ENCODE data around the gene HLA-G.

Gene HLA-G

DNA sequence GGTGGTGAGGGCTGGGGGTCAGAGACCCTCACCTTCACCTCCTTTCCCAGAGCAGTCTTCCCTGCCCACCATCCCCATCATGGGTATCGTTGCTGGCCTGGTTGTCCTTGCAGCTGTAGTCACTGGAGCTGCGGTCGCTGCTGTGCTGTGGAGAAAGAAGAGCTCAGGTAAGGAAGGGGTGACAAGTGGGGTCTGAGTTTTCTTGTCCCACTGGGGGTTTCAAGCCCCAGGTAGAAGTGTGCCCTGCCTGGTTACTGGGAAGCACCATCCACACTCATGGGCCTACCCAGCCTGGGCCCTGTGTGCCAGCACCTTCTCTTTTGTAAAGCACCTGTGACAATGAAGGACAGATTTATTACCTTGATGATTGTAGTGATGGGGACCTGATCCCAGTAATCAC, 2.1 kb downstream of the HLA-G start:
- Histone ChIP-seq H3K4me1 (ENCODE audit: insufficient read depth, low read length) (no peaks in the 10 kb centered on the region), H3K36me3 (ENCODE audit: insufficient read depth, low read length) (no peaks in the 10 kb centered on the region), H2AFZ (ENCODE audit: low read depth, low read length) (no peak overlapping the region), H3K27me3 (ENCODE audit: insufficient read depth, low read length) (peaks cover 50% of the 10 kb centered on the region), H3K9me3 (ENCODE audit: low read length) (peaks cover 2% of the 10 kb centered on the region), H3K4me3 (ENCODE audit: low read length) (no peak overlapping the region)

DNA sequence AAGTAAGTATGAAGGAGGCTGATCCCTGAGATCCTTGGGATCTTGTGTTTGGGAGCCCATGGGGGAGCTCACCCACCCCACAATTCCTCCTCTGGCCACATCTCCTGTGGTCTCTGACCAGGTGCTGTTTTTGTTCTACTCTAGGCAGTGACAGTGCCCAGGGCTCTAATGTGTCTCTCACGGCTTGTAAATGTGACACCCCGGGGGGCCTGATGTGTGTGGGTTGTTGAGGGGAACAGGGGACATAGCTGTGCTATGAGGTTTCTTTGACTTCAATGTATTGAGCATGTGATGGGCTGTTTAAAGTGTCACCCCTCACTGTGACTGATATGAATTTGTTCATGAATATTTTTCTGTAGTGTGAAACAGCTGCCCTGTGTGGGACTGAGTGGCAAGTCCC, 2.8 kb downstream of the HLA-G start:
- peaks cover 48% of the 10 kb centered on the region for H3K27me3 ChIP-seq (ENCODE audit: insufficient read depth, low read length)
- H3K4me1 ChIP-seq (ENCODE audit: insufficient read depth, low read length) = no peaks in the 10 kb centered on the region

DNA sequence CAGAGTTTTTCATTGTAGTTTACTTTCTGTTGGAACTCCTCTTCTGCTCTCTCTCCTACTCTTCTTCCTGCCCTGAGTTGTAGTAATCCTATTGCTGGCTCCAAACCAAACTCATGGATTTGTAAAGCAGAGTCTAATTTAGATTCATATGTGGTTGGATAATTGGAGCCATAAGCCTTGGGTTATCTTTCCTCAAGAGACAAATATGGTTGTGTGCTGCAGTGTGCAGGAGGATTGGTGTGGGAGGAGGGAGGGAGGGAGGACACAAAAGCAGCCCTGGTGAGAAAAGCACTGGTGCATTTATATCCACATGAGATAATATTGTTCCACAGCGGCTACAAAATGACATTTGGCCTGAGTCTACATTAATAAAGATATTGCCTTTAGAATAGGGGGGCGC, 4.2 kb downstream of the HLA-G start:
- no peaks in the 10 kb centered on the region for H3K4me1 ChIP-seq (ENCODE audit: insufficient read depth, low read length)
- H3K9me3 ChIP-seq (ENCODE audit: low read length) = peaks cover 2% of the 10 kb centered on the region
- no peaks in the 10 kb centered on the region for H3K36me3 ChIP-seq (ENCODE audit: insufficient read depth, low read length)
- peaks cover 43% of the 10 kb centered on the region for H3K27me3 ChIP-seq (ENCODE audit: insufficient read depth, low read length)
- H3K4me3 ChIP-seq (ENCODE audit: low read length) = no peak overlapping the region
- no peak overlapping the region for H2AFZ ChIP-seq (ENCODE audit: low read depth, low read length)

More for the DNA sequence above, 2.8 kb downstream of the HLA-G start:
- peaks cover 2% of the 10 kb centered on the region for H3K9me3 ChIP-seq (ENCODE audit: low read length)
- no peak overlapping the region for H3K4me3 ChIP-seq (ENCODE audit: low read length)
- H3K36me3 ChIP-seq (ENCODE audit: insufficient read depth, low read length) = no peaks in the 10 kb centered on the region
- H2AFZ ChIP-seq (ENCODE audit: low read depth, low read length) = no peak overlapping the region

DNA sequence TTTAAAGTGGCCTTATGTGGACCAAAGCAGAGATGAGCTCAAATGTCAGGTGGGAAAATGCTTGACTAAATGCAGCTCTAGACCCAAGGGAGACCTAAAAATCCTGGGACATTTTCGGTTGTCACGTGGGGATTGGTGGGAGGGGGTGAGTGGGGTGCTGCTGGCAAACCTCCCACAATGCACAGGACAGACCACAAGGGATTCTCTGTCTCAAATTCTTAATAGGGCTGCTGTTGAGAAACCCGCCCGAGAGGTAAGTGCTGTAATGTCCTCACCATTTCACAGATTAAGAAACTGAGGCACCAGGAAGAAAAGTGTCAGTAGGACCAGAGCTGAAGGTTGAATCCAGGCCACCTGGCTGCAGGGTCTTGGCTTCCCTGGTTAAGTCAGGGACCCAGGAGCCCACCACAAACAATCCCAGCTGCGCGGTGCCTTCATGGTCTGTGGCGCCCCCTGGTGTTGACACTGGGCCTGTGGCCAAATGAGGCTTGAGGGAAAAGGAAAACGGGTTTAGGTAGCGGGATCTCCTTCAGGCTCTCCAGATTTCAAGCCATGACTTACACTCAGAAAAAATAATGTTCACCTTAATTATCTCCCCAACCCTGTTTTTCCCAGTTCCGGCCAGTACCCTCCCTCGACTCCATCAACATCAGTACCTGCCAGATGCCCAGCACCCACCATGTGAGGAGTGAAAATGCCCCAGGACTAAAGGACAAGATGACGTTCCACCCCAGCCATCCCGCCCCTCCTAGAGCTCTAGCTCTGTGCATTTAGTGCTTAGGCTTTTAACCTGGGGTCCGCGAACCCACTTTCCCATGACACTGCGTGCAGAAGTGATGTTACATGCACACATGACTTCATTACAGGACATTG, 7.2 kb downstream of the HLA-G start:
- no peak overlapping the region for H3K4me3 ChIP-seq (ENCODE audit: low read length)

DNA sequence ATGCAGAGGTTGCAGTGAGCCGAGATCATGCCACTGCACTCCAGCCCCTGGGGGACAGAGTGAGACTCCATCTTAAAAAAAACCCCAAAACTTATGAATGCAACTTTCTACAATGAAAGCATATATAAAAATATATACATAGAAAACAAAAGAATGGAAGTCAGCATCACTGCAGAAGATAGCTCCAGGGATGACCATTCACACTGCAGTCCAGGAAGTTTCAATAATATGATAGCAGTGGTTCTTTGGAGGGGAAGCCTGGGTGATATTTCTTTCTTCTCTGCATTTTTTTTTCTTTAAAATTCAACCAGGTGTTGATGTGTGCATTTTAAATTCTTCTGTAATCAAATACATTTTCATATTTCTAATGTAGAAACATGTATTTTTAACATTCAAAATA, 12.3 kb downstream of the HLA-G start:
- Histone ChIP-seq H2AFZ (ENCODE audit: low read depth, low read length) (no peak overlapping the region), H3K4me1 (ENCODE audit: insufficient read depth, low read length) (no peaks in the 10 kb centered on the region), H3K9me3 (ENCODE audit: low read length) (no peaks in the 10 kb centered on the region), H3K36me3 (ENCODE audit: insufficient read depth, low read length) (no peaks in the 10 kb centered on the region), H3K27me3 (ENCODE audit: insufficient read depth, low read length) (peaks cover 5% of the 10 kb centered on the region), H3K4me3 (ENCODE audit: low read length) (no peak overlapping the region)

More for the DNA sequence above, 7.2 kb downstream of the HLA-G start:
- Histone ChIP-seq H3K27me3 (ENCODE audit: insufficient read depth, low read length) (peaks cover 16% of the 10 kb centered on the region), H3K9me3 (ENCODE audit: low read length) (no peaks in the 10 kb centered on the region), H3K36me3 (ENCODE audit: insufficient read depth, low read length) (no peaks in the 10 kb centered on the region), H3K4me1 (ENCODE audit: insufficient read depth, low read length) (no peaks in the 10 kb centered on the region), H2AFZ (ENCODE audit: low read depth, low read length) (no peak overlapping the region)

DNA sequence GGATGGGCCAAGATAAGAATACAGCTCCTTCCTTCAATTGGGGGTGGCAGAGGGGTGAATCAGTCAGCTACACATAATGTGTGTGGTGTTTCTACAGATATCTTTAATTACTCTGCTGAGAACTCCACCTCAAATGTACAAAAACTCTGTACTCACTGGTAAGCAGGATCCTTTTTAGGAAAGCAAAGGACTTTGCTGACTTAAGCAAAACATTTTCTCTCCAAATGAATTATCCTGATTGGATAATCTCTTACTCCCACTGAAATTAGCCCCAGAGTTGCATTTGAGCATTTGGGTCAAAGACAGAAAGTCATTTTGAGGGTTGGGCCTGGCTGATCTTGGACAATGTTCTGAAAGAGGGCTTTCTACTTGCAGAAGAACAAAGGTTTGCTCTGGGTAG, 13.4 kb downstream of the HLA-G start:
- no peaks in the 10 kb centered on the region for H3K4me1 ChIP-seq (ENCODE audit: insufficient read depth, low read length)
- peaks cover 3% of the 10 kb centered on the region for H3K27me3 ChIP-seq (ENCODE audit: insufficient read depth, low read length)
- no peaks in the 10 kb centered on the region for H3K9me3 ChIP-seq (ENCODE audit: low read length)
- H2AFZ ChIP-seq (ENCODE audit: low read depth, low read length) = no peak overlapping the region
- no peak overlapping the region for H3K4me3 ChIP-seq (ENCODE audit: low read length)
- H3K36me3 ChIP-seq (ENCODE audit: insufficient read depth, low read length) = no peaks in the 10 kb centered on the region

DNA sequence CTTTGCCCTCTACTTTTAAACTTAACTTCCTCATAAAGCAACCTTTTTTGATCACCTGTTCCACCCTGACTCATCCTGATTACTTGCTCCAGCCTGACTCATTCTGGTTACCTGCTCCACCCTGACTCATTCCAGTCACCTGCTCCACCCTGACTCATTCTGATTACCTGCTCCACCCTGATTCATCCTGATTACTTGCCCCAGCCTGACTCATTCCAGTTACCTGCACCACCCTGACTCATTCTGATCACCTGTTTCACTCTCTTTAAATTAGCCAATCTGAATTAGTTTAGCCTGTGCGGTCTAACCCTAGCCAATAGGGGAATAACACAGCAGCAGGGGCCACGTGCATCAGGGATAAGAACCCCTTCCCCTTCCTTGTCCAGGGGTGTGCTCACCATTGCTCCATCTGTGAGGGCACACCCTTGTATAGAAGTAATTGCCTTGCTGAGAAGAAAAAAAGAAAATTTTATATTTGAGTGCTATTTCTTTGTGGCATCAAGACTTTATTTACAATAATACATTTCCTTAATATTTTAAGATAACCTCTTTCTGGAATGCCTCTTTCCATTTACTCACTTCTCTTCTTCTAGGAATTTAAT, 17.9 kb downstream of the HLA-G start:
- Histone ChIP-seq H2AFZ (ENCODE audit: low read depth, low read length) (no peak overlapping the region), H3K9me3 (ENCODE audit: low read length) (no peaks in the 10 kb centered on the region), H3K4me1 (ENCODE audit: insufficient read depth, low read length) (no peaks in the 10 kb centered on the region), H3K36me3 (ENCODE audit: insufficient read depth, low read length) (no peaks in the 10 kb centered on the region), H3K27me3 (ENCODE audit: insufficient read depth, low read length) (peaks cover 8% of the 10 kb centered on the region), H3K4me3 (ENCODE audit: low read length) (no peak overlapping the region)

DNA sequence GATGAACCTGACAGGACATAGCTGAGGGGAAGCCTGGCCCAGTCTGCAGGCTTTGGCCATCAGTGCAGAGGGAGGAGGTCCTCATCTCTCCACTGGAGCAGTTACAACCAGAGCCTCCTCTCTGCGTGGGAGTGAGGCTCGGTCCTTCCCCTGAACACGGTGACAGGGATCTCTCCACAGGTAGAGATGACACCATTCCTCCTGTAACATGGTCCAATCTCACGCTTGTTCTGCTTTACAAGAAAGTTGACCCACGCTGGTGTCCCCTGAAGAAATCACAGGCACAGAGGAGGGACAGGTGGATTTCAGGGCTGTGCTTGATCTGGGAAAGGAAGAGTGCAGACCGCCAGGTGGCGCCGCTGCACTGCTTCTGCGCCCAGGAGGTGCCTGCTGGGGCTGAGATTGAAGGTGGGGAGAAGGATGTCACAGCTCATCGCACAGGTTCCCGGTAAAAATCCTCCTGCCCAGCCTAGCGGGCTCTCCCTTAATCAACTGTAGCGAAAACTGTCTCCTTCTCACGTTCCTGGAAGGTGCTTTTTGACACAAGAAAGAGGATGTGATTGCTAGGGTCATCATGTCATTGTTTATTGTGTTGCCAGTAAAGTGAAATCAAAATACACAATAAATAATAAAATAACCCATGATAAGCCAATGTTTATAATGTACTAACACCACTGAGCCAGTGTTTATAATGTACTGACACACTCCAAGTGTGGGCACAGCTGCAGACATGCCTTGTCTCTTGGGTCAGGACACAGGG, 20.4 kb downstream of the HLA-G start:
- H3K36me3 ChIP-seq (ENCODE audit: insufficient read depth, low read length) = no peaks in the 10 kb centered on the region
- H3K4me1 ChIP-seq (ENCODE audit: insufficient read depth, low read length) = no peaks in the 10 kb centered on the region
- peaks cover 19% of the 10 kb centered on the region for H3K27me3 ChIP-seq (ENCODE audit: insufficient read depth, low read length)
- H3K4me3 ChIP-seq (ENCODE audit: low read length) = no peak overlapping the region
- H2AFZ ChIP-seq (ENCODE audit: low read depth, low read length) = no peak overlapping the region
- H3K9me3 ChIP-seq (ENCODE audit: low read length) = no peaks in the 10 kb centered on the region

DNA sequence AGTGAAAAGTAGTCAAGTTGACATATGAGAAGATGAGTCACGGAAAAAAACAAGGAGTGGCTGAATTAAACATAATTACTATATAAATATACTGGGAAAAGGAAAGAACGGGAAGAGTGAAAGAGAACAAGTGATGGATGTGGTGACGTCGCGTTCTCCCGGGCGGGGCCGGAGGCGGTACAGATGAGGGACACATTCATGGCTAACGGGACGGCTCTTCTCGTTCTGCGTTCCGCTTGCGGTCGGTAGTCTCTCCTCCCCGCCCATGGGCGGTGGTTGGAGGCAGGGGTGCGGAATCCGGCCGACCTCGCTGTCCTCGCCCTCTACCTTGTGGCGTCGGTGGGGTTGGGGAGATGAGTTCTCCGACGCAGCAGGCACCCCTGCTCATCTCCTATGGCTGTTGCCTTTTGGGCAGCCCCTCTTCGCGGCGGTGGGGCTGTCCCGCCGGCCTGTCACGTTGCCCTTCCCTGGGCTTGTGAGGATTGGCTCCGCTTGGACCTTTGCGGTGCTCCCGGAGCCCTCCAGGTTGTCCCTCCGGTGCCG, 22.5 kb downstream of the HLA-G start:
- Histone ChIP-seq H2AFZ (ENCODE audit: low read depth, low read length) (no peak overlapping the region), H3K4me1 (ENCODE audit: insufficient read depth, low read length) (no peaks in the 10 kb centered on the region), H3K9me3 (ENCODE audit: low read length) (no peaks in the 10 kb centered on the region), H3K4me3 (ENCODE audit: low read length) (no peak overlapping the region), H3K36me3 (ENCODE audit: insufficient read depth, low read length) (no peaks in the 10 kb centered on the region), H3K27me3 (ENCODE audit: insufficient read depth, low read length) (peaks cover 26% of the 10 kb centered on the region)

DNA sequence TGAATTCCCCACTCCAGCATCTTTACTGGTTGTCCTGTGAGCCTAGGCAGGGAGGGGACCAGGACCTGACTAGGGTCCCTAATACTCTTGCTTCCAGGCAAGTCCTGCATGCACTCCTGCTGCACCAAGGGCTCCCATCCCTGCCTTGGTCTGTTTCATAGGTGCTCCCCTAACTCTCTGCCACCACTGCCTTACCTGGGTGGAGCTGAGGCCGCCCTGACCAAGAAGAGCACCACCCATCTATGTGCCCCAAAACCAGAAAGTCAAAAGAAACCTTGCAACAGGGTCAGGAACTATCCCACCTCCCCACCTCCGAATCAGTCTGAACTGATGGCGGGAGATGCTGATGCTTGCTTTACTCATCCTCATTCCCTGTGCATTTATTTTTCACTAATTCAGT, 23.6 kb downstream of the HLA-G start:
- Histone ChIP-seq H3K36me3 (ENCODE audit: insufficient read depth, low read length) (no peaks in the 10 kb centered on the region), H2AFZ (ENCODE audit: low read depth, low read length) (no peak overlapping the region), H3K9me3 (ENCODE audit: low read length) (no peaks in the 10 kb centered on the region), H3K4me1 (ENCODE audit: insufficient read depth, low read length) (no peaks in the 10 kb centered on the region), H3K27me3 (ENCODE audit: insufficient read depth, low read length) (peaks cover 28% of the 10 kb centered on the region), H3K4me3 (ENCODE audit: low read length) (no peak overlapping the region)

DNA sequence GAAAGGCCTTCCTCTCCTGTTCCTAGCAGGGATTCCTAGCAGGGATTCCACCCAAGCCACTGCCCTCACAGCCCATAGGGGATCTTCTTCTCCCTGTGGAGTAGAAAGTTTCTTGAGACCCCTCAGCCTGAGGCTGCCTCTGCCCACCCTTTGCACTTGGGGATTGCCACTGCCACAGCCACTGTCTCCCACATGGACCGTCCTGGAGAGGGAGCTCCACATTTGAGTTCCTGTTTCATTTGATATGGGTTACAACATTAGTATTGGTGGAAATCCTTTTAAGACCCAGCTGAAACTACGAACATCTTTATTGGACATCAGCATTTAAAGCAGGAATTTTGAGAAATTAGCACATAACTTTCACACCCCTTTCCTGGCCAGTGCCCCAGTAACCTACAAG, 25.6 kb downstream of the HLA-G start:
- no peaks in the 10 kb centered on the region for H3K36me3 ChIP-seq (ENCODE audit: insufficient read depth, low read length)
- H3K9me3 ChIP-seq (ENCODE audit: low read length) = no peaks in the 10 kb centered on the region
- no peaks in the 10 kb centered on the region for H3K4me1 ChIP-seq (ENCODE audit: insufficient read depth, low read length)
- peaks cover 28% of the 10 kb centered on the region for H3K27me3 ChIP-seq (ENCODE audit: insufficient read depth, low read length)
- H2AFZ ChIP-seq (ENCODE audit: low read depth, low read length) = no peak overlapping the region
- H3K4me3 ChIP-seq (ENCODE audit: low read length) = no peak overlapping the region

DNA sequence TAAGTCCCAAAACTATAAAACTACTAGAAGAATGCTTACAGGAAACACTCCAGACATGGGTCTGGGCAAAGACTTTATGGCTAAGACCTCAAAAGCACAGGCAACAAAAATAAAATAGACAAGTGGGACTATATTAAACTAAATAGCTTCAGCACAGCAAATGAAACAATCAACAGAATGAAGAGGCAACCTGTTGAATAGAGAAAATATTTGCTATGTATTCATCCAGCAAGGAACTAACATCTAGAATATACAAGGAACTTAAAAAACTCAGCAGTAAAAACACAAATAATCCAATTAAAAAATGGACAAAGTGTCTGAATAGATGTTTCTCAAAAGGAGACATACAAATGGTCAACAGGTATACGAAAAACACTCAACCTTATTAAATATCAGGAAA, 30.4 kb downstream of the HLA-G start:
- no peak overlapping the region for H3K4me3 ChIP-seq (ENCODE audit: low read length)
- peaks cover 17% of the 10 kb centered on the region for H3K27me3 ChIP-seq (ENCODE audit: insufficient read depth, low read length)

More for the DNA sequence above, 30.4 kb downstream of the HLA-G start:
- Histone ChIP-seq H2AFZ (ENCODE audit: low read depth, low read length) (no peak overlapping the region), H3K9me3 (ENCODE audit: low read length) (no peaks in the 10 kb centered on the region), H3K4me1 (ENCODE audit: insufficient read depth, low read length) (no peaks in the 10 kb centered on the region), H3K36me3 (ENCODE audit: insufficient read depth, low read length) (no peaks in the 10 kb centered on the region)

Data from neuron (in vitro differentiated cells).